HG03064 (cell line): ENCODE results near the gene CEMP1.

ENCODE experiments used
- ATAC-seq: cut with Tn5 transposase; IDR thresholded peaks from one replicate; pipeline ENCODE4 v1.9.1; 2021; ENCODE audit warnings: low read depth; ENCODE audit not compliant: unreplicated experiment

The CEMP1 gene

DNA sequence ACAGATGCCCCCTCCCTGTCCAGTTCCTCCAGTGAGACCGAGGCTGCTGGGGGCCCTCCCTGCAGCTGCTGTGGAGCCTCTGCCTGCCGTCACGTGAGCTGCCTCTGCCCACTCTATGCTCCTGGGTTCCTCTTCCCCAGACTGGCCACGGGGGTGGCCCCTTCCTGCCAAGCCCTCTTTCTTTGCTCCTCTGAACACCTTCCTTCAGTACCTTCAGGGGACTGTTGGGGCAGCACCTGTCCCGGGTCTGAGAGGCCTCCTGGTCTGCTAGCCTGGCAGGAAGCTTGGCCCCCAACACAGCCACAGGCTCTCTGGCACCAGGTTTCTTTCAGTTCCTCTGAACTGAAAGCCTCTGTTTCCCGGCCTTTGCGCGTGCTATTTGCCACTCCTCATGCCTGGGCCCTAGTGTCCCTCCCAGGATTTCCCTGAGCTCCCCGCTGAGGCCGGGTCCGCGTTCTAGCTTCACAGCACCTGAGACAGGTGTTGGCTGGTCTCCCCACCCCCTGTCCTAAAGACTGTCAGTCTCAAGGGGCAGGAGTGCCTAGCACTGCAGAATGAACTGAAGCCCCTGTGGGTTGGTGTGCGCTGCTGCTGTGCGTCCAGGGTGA is 24.1 kb downstream of the CEMP1 start:
- no peak for ATAC-seq

DNA sequence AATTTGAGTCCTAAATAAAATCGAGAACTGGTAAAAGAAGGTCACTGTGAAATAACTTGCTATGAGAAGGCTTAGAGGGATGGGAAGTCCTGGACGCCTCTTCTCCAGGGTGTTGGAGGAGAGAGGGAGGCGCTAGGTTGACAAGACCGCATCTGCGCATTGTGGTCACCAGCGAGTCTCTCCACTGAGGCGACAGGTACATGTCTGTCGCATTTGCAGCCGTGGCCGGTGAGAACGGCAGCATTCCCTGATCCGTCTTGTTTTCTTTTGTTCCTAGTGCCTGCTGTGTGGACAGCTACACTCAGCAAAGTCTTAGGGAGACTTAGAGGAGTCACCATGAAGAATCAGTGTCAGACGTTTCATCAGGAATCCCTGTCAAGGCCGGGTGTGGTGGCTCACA is 25.5 kb downstream of the CEMP1 start:
- no peak for ATAC-seq

DNA sequence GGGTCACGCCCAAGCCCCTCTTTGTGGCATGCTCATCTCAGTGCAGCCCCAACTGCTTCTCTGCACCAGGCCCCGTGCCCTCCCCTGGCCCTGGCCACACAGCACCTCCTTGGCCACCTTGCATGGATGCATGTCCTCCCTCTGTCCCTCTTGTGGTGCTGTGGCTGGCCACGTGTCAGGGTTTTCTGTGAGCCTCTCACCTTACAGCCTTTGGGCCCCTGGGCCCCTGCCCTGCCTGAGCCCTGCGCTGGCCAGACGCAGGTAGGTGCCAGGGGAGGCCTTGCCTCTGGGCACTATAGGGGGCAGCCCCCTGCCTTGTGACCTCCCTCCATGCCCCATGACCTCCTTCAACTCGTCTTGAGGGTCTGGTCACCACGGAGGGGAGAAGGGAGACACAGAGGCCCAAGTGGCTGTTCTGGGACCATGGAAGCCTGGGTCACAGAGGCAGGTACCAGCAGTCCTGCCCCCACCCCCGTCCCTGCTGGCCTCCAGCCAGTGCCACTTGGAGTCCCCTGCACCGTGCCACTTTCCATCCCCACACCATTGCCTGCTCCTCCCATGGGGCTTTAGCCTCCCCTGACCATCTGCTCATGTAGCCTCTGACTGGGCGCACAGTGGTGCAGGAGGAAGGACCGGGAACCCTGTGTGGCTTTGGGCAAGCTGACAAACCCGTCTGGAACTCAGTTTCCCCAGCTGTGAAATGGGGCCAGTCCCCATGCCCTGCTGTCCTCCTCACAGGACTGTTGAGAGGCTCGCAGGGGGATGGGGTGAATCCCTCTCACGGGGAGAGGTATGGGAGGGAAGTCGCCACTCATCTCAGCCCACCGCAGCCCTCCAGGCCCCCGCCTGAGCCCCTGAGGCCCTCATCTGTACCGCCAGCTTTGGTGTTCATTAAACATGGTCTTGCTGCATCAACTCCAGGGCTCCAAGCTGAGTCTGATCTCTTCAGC is 29.0 kb downstream of the CEMP1 start:
- no peak for ATAC-seq

DNA sequence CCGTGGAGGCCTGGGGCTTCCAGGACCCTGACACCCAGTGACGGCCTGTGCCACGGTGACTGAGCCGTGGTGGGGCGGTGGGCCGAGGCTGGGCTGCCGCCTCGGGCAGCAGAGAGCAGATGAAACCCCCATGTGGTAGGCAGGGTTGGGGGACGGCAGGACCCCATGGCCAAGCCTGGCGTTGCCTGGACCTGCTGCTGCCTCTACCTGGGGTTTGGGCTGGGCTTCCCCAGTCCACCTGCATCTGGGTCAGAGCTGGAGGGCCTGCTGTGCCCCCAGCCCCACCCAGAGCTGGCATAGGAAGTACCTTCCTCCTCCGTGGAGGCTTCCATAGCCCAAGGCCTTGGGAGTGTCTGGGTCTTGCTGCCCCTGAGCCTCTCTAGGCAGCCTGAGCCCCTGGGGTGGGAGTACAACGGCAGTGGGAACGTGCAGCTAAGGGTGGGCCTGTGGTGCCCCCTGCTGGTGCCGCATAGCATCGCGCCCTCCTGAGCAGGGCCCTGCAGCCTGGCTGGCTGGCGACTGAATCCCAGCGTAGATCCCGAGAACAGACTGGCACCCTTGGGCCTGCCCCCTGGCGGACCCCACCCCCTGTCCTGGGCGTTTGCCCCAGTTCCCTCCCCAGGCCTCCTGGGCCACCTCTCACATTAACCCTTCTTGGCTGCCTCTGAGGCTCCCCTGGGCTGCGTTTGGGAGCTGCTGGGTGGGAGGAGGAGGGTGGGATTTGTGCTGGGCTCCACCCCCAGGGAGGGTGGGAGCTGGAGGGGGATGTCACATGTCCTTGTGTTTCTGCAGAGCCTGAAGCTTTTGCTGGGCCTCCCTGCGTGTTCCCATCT is 30.1 kb downstream of the CEMP1 start:
- no peak for ATAC-seq

DNA sequence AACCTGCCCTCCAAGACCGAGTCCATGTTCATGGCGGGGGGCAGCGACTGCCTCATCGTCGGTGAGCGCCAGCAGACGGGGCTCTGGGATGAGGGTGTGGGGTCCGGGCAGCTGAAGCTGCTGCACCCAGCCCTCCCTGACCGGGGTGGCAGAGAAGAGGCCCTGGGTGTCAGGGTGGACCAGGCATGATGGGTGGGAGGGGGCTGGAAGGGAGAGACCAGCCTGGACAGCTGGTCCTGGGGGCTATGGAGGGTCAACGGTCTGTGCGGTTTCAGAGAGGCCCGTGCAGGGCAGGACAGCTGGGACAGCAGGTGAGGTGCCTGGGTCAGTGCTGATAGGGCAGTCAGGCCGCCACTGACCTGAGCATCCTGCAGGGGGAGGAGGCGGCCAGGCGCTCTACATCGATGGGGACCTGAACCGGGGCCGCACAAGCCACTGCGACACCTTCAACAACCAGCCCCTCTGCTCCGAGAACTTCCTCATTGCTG is 30.7 kb downstream of the CEMP1 start:
- no peak for ATAC-seq

DNA sequence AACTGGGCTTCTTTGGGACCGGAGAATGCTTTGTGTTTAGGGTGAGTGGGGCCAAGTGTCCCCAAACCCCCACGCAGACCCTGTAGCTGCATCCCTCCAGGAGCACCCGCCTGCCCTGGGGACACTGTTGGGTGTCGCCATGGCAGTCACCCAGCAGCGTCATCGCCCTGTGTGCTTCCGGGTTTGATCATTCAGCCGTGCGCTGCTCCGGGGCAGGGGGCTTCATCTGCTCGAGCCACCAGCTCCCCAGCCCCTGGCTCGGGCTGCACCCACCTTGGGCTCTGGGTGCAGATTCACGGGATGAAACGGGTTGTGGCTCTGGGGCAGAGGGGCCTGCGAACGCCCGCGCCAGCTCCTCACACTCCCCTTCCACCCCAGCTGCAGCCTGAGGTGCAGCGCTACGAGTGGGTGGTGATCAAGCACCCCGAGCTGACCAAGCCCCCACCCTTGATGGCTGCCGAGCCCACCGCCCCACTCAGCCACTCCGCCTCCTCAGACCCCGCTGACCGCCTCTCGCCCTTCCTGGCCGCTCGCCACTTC is 31.2 kb downstream of the CEMP1 start:
- ATAC-seq = no peak

DNA sequence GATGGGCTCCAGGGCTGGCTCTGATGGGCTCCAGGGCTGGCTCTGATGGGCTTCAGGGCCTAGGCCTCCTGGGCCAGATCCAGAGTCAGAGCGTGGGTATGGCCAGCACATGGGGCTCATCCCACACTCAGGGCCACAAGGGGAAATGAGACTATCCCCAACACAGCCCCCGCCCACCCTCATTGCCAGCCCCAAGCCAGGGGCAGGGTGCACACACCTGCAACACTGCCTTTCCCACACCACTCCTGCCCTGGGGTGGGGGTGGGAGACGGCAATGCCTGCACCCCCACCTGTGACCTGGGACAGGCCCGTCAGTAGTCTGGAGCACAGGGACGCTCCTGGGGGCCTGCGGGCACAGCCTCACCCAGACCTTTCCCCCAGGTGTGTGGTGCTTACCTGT is 31.8 kb downstream of the CEMP1 start:
- ATAC-seq = no peak

DNA sequence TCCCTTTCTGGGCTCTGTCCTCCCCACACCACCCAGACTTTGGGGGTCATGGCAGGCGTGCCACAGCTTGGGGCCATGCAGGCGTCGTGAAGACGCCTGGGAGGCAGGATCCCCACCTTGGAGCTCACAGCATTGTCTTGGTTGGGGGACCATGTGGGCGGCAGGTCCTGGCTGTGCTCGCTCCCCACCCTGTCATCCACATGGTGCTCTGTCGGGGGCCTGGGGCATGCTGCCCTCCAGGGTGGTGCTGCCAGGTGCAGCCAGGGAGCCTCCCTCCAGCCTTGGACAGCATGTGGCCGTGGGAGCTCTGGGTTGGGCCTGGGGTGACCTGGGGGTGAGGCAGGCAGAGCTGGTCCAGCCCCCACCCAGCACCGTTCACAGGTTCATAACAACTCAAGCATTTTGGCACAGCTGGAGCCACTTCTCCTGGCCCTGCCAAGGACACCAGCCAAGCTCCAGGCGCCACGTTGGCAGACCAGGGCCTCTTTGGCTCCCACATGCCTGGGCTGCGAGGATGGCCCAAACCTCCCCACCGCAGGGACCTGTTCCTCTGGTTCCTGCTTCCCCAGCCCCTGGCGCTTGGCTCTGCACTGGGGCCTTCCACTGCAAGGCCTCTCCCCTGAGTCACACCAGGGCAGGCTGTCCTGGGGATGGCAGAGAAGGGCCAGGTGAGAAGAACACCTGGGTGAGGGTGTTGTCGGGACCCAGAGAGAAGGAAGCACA is 32.5 kb downstream of the CEMP1 start:
- ATAC-seq = no peak

DNA sequence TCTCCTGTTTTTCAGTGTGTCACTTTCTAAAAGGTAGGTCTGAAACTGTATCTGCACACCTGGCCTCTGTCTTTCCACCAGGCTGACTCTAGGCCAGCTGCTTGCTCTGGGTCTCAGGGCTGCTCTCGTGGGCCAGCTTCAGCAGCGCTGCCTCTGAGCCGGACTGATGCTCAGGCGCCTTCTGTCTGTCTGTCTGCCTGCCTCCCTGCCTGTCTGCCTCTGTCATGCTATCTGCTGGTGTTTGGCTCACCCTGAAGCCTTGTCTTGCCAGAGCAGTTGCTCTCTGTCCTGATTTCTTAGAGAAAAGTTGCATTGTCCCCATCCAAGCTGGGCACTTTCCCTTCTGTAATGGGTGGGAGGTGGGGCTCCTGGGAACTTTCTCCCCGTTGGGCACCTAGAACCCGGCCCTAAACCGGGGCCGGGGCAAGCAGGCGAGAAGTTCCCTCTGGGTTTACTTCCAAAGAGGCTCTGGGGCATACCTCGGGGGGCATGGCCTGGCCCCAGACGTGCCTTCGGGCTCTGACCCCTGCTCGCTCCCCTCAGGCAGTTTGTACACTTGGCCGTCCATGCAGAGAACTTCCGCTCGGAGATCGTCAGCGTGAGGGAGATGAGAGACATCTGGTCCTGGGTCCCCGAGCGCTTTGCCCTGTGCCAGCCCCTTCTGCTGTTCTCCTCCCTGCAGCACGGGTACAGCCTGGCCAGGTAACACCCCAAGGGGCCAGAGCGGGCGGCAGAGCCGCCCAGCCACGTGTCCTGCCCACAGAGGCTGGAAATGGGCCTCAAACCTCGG is 33.3 kb downstream of the CEMP1 start:
- no peak for ATAC-seq

DNA sequence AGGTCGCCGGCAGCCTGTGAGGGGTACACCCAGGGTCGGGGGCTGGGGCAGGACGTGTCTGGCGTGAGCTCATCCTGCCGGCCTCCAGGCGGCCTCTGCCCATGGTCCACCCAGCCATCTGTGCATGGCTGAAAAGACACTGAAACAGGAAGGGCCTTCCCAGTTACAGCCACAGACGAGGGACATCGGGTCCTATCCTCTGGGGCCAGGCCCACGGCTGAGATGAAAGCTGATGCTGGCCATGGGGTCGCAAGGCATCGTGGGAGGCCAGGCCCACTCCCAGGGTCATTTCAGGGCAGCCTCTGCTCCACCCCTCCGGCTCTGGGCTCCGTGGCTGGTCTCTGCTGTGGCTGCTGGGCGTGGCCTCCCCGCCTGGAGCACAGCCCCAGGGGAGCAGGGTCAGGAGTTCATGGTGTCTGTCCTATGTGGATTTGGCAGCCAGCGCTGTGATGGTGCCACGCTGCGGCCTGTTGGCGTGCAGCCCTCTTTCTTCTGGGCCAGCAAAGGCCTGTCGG is 34.0 kb downstream of the CEMP1 start:
- no peak for ATAC-seq

DNA sequence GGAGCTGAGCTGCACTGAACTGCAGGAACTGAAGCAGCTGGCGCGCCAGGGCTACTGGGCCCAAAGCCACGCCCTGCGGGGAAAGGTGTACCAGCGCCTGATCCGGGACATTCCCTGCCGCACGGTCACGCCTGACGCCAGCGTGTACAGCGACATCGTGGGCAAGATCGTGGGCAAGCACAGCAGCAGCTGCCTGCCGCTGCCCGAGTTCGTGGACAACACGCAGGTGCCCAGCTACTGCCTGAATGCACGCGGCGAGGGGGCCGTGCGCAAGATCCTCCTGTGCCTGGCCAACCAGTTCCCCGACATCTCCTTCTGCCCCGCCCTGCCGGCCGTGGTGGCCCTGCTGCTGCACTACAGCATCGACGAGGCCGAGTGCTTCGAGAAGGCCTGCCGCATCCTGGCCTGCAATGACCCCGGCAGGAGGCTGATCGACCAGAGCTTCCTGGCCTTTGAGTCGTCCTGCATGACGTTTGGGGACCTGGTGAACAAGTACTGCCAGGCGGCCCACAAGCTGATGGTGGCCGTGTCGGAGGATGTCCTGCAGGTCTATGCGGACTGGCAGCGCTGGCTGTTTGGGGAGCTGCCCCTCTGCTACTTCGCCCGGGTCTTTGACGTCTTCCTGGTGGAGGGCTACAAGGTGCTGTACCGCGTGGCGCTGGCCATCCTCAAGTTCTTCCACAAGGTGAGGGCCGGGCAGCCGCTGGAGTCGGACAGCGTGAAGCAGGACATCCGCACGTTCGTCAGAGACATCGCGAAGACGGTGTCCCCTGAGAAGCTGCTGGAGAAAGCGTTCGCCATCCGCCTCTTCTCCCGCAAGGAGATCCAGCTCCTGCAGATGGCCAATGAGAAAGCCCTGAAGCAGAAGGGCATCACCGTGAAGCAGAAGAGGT is 34.7 kb downstream of the CEMP1 start:
- no peak for ATAC-seq

DNA sequence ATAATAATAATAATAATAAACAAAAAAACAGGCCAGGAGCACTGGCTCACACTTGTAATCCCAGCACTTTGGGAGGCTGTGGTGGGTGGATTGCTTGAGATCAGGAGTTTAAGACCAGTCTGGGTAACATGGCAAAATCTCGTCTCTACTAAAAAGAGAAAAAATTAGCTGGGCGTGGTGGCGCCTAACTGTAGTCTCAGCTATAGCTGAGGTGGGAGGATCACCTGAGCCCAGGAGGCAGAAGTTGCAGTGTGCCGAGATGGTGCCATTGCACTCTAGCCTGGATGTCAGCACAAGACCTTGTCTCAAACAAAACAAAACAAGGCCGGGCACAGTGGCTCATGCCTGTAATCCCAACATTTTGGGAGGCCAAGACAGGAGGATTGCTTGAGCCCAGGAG is 36.2 kb downstream of the CEMP1 start:
- ATAC-seq = no peak

DNA sequence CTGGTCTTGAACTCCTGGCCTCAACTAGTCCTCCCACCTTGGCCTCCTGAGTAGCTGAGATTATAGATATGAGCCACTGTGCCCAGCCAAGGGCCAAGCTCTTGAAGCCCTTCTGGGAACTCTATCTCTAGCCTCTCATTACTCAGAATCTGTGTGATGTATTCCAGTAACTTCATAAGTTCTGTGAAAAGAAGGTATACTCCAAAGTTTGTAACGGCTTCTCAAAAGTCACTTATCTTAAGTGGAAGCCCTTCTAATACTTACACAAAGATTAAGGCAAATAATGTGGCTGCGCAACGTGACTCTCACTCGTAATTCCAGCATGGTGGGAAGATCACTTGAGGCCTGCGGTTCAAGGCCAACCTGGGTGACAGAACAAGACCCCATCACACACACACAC is 36.6 kb downstream of the CEMP1 start:
- ATAC-seq = no peak

DNA sequence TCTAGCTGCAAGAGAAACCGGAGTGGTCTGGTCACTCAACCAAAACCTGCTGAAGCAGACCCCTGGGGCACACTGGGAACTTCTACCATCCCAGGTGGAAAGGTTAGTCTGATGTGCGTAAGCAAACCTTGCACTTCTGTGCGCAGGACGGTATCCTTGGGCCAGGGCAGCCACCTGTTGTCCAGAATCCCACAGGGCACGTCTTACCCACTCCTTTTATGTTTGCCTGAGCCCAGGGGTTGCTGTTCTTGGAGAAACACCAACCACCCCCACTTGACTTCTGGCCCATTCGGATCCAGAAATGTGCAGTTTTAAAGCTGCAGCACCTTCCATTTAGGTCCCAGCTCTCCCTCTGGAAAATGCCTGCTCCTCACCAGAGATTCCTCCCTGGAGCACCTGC is 37.6 kb downstream of the CEMP1 start:
- no peak for ATAC-seq

DNA sequence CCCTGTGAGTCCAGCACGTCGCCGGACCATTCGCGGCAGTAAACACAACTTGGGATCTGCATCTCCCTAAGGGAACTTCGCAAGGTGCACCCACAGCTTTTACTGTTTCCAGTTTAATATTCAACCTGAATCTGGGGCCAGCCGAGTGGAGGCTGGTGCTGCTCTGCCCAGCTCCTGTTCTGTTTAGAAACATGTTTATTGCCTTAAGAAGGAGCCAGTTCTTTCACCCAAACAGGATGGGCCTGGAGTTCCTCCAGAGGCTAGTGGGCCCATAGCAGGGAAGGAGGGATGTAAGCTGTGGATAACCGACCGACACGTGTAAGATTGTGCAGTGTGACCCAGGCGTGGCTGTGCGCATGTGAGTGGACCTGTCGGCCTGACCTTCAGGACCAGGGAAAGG is 38.9 kb downstream of the CEMP1 start:
- ATAC-seq = no peak

DNA sequence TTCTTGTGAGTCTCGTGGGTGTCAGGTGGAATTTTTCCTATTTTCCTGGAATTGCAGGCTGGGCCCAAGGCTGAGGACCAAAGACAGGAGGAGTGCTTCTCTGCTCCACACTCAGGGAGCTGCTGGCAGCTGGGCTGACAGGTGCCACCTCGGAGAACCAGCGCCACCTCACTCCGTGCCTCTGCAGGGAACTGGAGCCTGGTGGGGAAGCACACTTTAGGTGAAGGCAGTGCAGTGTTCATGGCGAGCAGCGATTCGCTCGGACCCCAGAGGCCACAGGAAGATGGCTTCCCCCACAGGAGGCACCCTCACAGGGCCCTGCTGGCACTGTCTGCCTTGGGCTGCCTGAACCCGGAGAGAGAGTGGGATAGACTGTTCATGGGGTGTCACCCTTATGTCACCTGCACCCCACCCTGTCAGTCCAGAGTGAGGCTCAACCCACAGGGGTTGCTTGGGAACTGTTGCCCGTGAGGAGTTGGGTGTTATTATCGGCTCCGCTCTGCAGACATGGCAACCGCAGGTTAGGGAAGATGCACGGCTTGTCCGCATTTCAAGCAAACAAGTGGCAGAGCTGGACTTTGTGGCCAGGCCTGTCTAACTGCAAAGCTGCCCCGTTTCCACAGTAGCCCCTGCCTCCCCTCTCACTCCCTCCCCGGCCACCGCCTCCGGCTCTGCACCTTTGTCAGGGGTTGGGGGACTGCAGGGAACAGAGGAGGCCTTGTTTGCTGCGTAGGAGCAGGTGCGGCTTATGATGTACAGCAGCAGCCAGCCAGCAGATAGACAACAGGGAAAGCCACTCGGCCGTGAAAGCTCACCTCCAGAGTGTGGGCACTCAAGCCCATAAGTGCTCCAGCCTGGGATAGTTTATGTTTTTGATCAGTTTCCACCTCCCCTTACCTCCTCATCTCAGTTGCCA is 40.8 kb downstream of the CEMP1 start:
- no peak for ATAC-seq

DNA sequence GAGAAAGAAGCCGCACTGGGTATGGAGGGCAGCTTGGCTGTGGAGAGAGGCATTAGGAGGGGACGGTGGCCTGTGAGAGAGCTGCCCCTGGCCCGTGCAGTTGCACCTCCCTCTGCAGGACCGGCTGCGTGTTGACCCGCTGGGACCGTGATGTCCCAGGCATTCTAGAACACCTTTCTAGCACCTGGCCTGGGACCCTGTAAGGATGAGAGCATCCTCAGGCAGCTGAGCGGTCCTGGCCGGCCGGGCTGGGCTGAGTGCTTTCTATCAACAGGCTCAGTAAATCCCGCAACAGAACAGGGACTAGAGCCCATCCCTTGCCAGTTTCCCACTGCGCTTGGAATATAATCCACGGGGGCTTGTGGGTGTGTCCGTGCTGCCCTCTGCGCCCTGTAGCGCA is 41.6 kb downstream of the CEMP1 start:
- no peak for ATAC-seq
